GM12878 (cell line): ENCODE measurements around the gene NOXA1. TPM values are rescaled to one million over a fixed set of nuclear protein-coding genes. Genes with fewer than 3 reads are reported as not detected.

Experiments used
- ASH2L ChIP-seq: fragments of 300-600, 200-600 bp; sonication (generic); IDR thresholded peaks from 2 replicates; pipeline ENCODE4 v1.6.1; 2017; ENCODE audit warnings: low read depth, mild to moderate bottlenecking, borderline replicate concordance
- CBX3 ChIP-seq: fragments of 200-600 bp; sonication (generic); IDR thresholded peaks from 2 replicates; pipeline ENCODE4 v1.6.1; 2016; ENCODE audit warnings: low read depth, borderline replicate concordance
- CHD2 ChIP-seq: IDR thresholded peaks from 2 replicates; pipeline ENCODE4 v1.6.1; 2011; ENCODE audit warnings: low read depth, low read length, improper control_type of control experiment, borderline replicate concordance
- EGR1 ChIP-seq, 2 experiments: IDR thresholded peaks; 1 replicate in 1 of 2; 2 replicates in 1 of 2; pipeline ENCODE4 v1.6.1; 2011 to 2012; ENCODE audit warnings: low read depth in 2 of 2, low read length in 2 of 2, borderline replicate concordance in 1 of 2, mild to moderate bottlenecking in 1 of 2, moderate library complexity in 1 of 2
- ESRRA ChIP-seq: IDR thresholded peaks from 2 replicates; pipeline ENCODE4 v1.6.1; 2012; ENCODE audit warnings: mild to moderate bottlenecking, low read length, improper control_type of control experiment
- EZH2 ChIP-seq: IDR thresholded peaks from 2 replicates; pipeline ENCODE4 v1.6.1; 2012; ENCODE audit warnings: low read depth, mild to moderate bottlenecking, control low read depth, inconsistent platforms, low read length, borderline replicate concordance; ENCODE audit not compliant: control insufficient read depth
- GATAD2B ChIP-seq: fragments of 450-650 bp; conservative IDR thresholded peaks from 2 replicates; pipeline ENCODE4 v1.6.1; 2017; ENCODE audit warnings: low read depth, mild to moderate bottlenecking, moderate library complexity
- HDAC2 ChIP-seq: fragments of 200-600 bp; sonication (generic); IDR thresholded peaks from 2 replicates; pipeline ENCODE4 v1.6.1; 2017
- IKZF2 ChIP-seq, 2 experiments: fragments of 450-650 bp; IDR thresholded peaks; 2 replicates each; pipeline ENCODE4 v1.6.1; 2017; ENCODE audit warnings: mild to moderate bottlenecking in 2 of 2, moderate library complexity in 2 of 2
- IRF4 ChIP-seq: IDR thresholded peaks from 2 replicates; pipeline ENCODE4 v1.6.1; 2011; ENCODE audit warnings: low read depth, low read length
- KDM1A ChIP-seq: fragments of 200-600 bp; sonication (generic); IDR thresholded peaks from 2 replicates; pipeline ENCODE4 v1.6.1; 2016; ENCODE audit warnings: borderline replicate concordance
- NR2C2 ChIP-seq: IDR thresholded peaks from 2 replicates; pipeline ENCODE4 v1.6.1; 2011; ENCODE audit warnings: borderline replicate concordance, low read depth; ENCODE audit not compliant: control insufficient read depth, insufficient read length
- POLR2A ChIP-seq: IDR thresholded peaks from 2 replicates; pipeline ENCODE4 v1.6.1; 2011; ENCODE audit warnings: low read depth, mild to moderate bottlenecking, low read length
- RB1 ChIP-seq: fragments of 450-650 bp; formaldehyde crosslinking; IDR thresholded peaks from 2 replicates; pipeline ENCODE4 v1.6.1; 2017; ENCODE audit warnings: mild to moderate bottlenecking, borderline replicate concordance
- RFX5 ChIP-seq: IDR thresholded peaks from 2 replicates; pipeline ENCODE4 v1.6.1; 2011; ENCODE audit warnings: low read depth, low read length, improper control_type of control experiment
- SREBF2 ChIP-seq: IDR thresholded peaks from 2 replicates; pipeline ENCODE4 v1.6.1; 2012; ENCODE audit warnings: mild to moderate bottlenecking, low read length
- SRF ChIP-seq, 2 experiments: IDR thresholded peaks; 2 replicates each; pipeline ENCODE4 v1.6.1; 2011; ENCODE audit warnings: low read depth in 2 of 2, low read length in 2 of 2, mild to moderate bottlenecking in 1 of 2, moderate library complexity in 1 of 2
- SUZ12 ChIP-seq: fragments of 200-600 bp; sonication (generic); IDR thresholded peaks from one replicate; pipeline ENCODE4 v1.6.1; 2018; ENCODE audit warnings: antibody characterized with exemption, mild to moderate bottlenecking; ENCODE audit not compliant: unreplicated experiment
- TCF3 ChIP-seq: IDR thresholded peaks from 2 replicates; pipeline ENCODE4 v1.6.1; 2012; ENCODE audit warnings: low read depth, mild to moderate bottlenecking, low read length, borderline replicate concordance; ENCODE audit not compliant: insufficient read depth
- TCF7 ChIP-seq: IDR thresholded peaks from 2 replicates; pipeline ENCODE4 v1.6.1; 2014; ENCODE audit warnings: antibody characterized with exemption, borderline replicate concordance
- YBX1 ChIP-seq: fragments of 450-650 bp; IDR thresholded peaks from 2 replicates; pipeline ENCODE4 v1.6.1; 2016; ENCODE audit warnings: antibody characterized with exemption
- ZNF207 ChIP-seq: fragments of 450-650 bp; IDR thresholded peaks from 2 replicates; pipeline ENCODE4 v1.6.1; 2014; ENCODE audit warnings: antibody characterized with exemption, mild to moderate bottlenecking, borderline replicate concordance
- ZNF217 ChIP-seq: fragments of 450-650 bp; IDR thresholded peaks from 2 replicates; pipeline ENCODE4 v1.6.1; 2017; ENCODE audit warnings: antibody characterized with exemption, mild to moderate bottlenecking
- polyA plus RNA-seq, 11 experiments: library from polyadenylated mRNA; depleted of rRNA in 4 of 11; unstranded in 6 of 11; stranded (reverse) in 5 of 11; fragments of >200 nt; fragmentation: Nextera tagmentation in 4 of 11; fragmentation: Illumina TruSeq in 1 of 11; extraction: Ambion mirVana in 4 of 11; extraction: Trizol in 1 of 11; gene quantifications; 1 replicate in 1 of 11; 2 replicates in 10 of 11; pipeline versions ENCODE4 v1.2.1 to v1.2.3, GENCODE V29; 2011 to 2016; ENCODE audit warnings: inconsistent platforms in 2 of 11, missing spikeins in 2 of 11, low read depth in 1 of 11
- total RNA-seq, 4 experiments: library from RNA; depleted of rRNA in 3 of 4; stranded (reverse); fragments of >200 nt in 3 of 4; fragmentation: Illumina TruSeq in 1 of 4; extraction: Trizol in 1 of 4; gene quantifications; 2 replicates each; pipeline versions ENCODE4 v1.2.1 to v1.2.3, GENCODE V29; 2013 to 2021
- TF ChIP-seq, protein P1 (sequence below): fragments of 450-650 bp; IDR thresholded peaks from 2 replicates; pipeline ENCODE4 v1.6.1; 2017; ENCODE audit warnings: mild to moderate bottlenecking
- TF ChIP-seq, protein P2 (sequence below): IDR thresholded peaks from 2 replicates; pipeline ENCODE4 v1.6.1; 2012; ENCODE audit warnings: low read depth, low read length, improper control_type of control experiment
- TF ChIP-seq, protein P3 (sequence below): IDR thresholded peaks from 2 replicates; pipeline ENCODE4 v1.6.1; 2012; ENCODE audit warnings: low read length, inconsistent platforms
- TF ChIP-seq, protein P4 (sequence below): fragments of 450-650 bp; IDR thresholded peaks from 2 replicates; pipeline ENCODE4 v1.6.1; 2016; ENCODE audit warnings: mild to moderate bottlenecking

The NOXA1 gene
- total and polyA plus RNA-seq, 10 of the 15 experiments (the other 5 are each of a cell fraction or from before 2014, with no cell fraction given) = 0.08 to 0.20 TPM; not detected in 8

DNA sequence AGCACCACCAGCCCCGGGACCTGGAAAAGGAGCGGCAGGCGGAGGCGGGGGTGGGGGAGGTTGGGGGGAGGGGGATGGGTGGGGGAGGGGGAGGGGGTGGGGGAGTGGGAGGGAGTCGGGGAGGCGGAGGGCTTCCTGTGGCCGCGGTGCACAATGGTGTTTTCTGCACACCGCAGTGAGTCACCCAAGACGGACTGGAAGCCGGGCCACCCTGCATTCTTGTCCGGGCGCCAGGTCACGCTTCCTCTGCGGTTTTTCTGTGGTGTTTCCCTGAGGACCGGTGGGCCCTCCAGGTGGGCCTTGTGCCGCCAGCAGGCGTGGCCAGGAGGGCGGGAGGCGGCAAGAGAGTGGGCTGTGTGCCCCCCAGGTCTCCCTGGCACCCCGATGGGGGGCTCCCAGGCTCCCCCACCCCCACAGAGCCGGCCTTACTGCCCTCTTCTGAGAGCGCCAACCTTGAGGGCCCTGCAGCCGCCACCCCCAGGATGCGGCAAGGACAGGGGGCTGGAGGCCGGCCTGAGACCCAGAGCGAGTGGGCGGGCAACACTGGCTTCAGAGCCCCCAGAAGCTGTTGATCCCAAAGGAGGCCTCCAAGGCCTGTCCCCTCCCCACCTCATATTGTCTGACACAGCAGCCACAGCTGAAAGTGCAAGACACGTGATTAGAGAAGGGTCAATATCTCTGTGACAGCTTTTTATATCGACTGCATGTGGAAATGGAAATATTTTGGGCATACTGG lies 11.4 kb upstream of the NOXA1 start (continued):
- TF ChIP-seq IKZF2 (IDR thresholded peaks at IDR 0.05) (peak; percentile 47 to 80), CHD2 (no peak), NR2C2 (no peak), TCF7 (no peak), ASH2L (no peak), SRF (IDR thresholded peaks at IDR 0.05; ENCODE audit: low read depth in 2 of 2, low read length in 2 of 2) (no peak), HDAC2 (no peak), GATAD2B (peak; percentile 84), RFX5 (no peak), ESRRA (no peak), CBX3 (no peak), ZNF217 (peak; percentile 32; the same call in 1 of the 2 replicates), TCF3 (0 out of 2 replicates have a peak, but pooled peaks have one; percentile 61), SREBF2 (no peak), EZH2 (no peak), SUZ12 (no peak), POLR2A (peak; percentile 18; the same call in 1 of the 2 replicates), IRF4 (0 out of 2 replicates have a peak, but pooled peaks have one; percentile 38), RB1 (peak; percentile 50; the same call in 1 of the 2 replicates), YBX1 (no peak), KDM1A (no peak), EGR1 (IDR thresholded peaks at IDR 0.05; ENCODE audit: borderline replicate concordance in 1 of 2, low read depth in 2 of 2, low read length in 2 of 2) (peak in 1 of 2 experiments; percentile 51; a peak in 1 of 3 replicates), ZNF207 (no peak)
- TF ChIP-seq, protein P1, sequence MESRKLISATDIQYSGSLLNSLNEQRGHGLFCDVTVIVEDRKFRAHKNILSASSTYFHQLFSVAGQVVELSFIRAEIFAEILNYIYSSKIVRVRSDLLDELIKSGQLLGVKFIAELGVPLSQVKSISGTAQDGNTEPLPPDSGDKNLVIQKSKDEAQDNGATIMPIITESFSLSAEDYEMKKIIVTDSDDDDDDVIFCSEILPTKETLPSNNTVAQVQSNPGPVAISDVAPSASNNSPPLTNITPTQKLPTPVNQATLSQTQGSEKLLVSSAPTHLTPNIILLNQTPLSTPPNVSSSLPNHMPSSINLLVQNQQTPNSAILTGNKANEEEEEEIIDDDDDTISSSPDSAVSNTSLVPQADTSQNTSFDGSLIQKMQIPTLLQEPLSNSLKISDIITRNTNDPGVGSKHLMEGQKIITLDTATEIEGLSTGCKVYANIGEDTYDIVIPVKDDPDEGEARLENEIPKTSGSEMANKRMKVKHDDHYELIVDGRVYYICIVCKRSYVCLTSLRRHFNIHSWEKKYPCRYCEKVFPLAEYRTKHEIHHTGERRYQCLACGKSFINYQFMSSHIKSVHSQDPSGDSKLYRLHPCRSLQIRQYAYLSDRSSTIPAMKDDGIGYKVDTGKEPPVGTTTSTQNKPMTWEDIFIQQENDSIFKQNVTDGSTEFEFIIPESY = no peak
- TF ChIP-seq, protein P2, sequence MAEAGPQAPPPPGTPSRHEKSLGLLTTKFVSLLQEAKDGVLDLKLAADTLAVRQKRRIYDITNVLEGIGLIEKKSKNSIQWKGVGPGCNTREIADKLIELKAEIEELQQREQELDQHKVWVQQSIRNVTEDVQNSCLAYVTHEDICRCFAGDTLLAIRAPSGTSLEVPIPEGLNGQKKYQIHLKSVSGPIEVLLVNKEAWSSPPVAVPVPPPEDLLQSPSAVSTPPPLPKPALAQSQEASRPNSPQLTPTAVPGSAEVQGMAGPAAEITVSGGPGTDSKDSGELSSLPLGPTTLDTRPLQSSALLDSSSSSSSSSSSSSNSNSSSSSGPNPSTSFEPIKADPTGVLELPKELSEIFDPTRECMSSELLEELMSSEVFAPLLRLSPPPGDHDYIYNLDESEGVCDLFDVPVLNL = no peak
- TF ChIP-seq, protein P3, sequence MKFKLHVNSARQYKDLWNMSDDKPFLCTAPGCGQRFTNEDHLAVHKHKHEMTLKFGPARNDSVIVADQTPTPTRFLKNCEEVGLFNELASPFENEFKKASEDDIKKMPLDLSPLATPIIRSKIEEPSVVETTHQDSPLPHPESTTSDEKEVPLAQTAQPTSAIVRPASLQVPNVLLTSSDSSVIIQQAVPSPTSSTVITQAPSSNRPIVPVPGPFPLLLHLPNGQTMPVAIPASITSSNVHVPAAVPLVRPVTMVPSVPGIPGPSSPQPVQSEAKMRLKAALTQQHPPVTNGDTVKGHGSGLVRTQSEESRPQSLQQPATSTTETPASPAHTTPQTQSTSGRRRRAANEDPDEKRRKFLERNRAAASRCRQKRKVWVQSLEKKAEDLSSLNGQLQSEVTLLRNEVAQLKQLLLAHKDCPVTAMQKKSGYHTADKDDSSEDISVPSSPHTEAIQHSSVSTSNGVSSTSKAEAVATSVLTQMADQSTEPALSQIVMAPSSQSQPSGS = no peak
- TF ChIP-seq, protein P4, sequence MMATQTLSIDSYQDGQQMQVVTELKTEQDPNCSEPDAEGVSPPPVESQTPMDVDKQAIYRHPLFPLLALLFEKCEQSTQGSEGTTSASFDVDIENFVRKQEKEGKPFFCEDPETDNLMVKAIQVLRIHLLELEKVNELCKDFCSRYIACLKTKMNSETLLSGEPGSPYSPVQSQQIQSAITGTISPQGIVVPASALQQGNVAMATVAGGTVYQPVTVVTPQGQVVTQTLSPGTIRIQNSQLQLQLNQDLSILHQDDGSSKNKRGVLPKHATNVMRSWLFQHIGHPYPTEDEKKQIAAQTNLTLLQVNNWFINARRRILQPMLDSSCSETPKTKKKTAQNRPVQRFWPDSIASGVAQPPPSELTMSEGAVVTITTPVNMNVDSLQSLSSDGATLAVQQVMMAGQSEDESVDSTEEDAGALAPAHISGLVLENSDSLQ = no peak
